Stimulated activated CD8-positive, alpha-beta memory T cell treated with anti-CD3 and anti-CD28 coated beads, Interleukin-7, amount 100 ng/mL, for 48 hours (primary cell): ENCODE data around the gene KCNB1.

Experiments used
- DNase-seq, 2 donors: peaks; one replicate each; pipeline ENCODE4 v3.0.0-alpha.2; 2020; ENCODE audit warnings: low read depth in 1 of 2; ENCODE audit errors: extremely low read depth in 1 of 2

KCNB1 gene

GRCh38 chr20:49444553-49444990 lies 37.9 kb downstream of the KCNB1 start:
- no peak for DNase-seq

DNA sequence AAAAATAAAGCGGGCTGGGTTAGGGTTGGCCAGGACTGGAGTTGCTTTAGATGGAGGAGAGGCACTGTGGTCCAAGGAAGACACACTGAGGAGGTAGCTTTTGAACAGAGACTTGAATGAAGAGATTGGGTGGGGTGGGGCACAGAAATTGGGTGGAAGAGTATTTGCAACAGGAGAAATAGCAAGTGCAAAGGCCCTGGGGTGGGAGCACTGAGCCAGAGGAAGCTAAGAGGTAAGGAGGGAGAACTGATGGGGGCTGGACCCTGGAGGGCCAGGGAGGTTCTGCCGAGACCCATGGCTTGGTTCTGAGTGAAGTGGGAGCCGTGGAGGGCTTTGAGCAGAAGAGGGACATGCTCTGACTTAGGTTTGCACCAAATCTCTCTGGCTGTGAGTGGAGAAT lies 45.4 kb downstream of the KCNB1 start:
- no peak for DNase-seq

GRCh38 chr20:49435639-49436038 lies 46.8 kb downstream of the KCNB1 start:
- DNase-seq: no peak

GRCh38 chr20:49433333-49433732 lies 49.1 kb downstream of the KCNB1 start:
- no peak for DNase-seq

GRCh38 chr20:49432550-49432949 lies 49.9 kb downstream of the KCNB1 start:
- DNase-seq: no peak

GRCh38 chr20:49431329-49431728 lies 51.1 kb downstream of the KCNB1 start:
- DNase-seq: no peak

GRCh38 chr20:49430320-49430719 lies 52.1 kb downstream of the KCNB1 start:
- no peak for DNase-seq

DNA sequence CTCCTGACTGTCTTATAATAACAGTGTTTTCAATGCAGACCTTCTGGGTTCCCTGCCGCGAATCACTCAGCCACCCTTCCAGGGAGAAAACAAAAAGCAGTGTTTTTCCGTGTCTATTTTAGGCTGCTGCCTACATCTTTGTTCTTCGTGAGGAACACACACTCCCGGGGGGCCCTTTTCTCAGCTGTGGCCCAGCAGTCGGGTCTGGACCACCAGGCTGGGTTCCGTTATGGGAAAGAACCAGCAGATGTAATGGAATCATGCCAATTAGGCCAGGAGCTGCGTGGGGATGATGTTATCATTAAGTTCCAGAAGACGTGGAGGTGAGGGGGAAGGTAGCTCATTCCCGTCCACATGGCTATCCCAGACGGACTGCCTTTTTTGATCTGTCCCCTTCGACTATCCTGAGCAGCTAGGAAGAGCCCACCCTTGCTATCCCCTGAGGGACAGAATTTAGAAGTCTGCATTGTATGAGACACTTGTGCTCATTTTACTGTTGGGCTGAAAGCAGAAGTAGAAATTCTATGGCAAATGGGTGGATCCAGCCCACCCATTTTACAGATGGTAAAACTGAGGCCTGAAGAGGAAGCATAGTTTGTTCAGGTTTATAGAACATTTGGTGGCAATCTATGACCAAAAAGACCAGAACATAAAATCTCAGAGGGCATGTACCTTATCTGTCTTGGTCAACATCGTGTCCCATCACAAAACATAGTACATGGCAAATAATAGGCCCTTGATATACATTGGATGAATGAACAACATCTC lies 54.5 kb downstream of the KCNB1 start:
- DNase-seq: no peak

DNA sequence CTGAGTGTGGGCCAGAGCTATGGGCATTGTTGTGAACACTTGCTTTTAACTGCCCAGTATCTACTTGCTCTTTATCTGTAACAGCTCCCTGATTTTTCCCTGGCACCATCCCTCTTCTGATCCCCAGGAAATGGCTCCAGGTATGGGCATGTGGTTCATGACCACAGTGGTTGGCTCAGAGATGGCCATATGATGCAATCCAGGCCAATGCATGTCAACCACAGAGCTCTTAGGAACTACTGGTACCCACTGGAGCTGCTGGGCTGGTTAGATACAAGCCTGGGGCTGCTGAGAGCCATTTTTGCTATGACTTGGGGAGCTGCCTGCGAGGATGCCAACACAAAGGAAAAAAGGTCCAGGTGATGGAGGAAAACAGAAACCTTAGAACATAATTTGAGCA lies 55.6 kb downstream of the KCNB1 start:
- no peak for DNase-seq

DNA sequence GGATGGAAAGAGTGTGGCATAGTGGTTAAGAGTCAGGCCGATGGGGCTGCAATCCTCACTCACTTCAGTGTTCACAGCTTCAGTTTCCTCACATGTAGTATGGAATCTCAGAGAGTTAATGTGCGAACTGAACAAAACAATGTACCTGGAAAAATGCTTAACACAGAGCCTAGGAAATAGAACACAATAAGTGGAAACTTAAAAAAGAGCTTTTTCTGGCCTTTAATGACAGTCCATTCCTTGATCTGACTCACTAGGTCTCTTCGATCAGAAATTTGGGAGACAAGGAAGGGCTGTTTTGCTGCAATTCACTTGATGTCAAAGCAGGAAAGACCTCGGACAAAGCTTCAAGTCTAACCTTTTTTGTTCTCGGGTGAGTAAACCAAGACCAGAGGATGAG lies 56.1 kb downstream of the KCNB1 start:
- no peak for DNase-seq

GRCh38 chr20:49424536-49424935 lies 57.9 kb downstream of the KCNB1 start:
- no peak for DNase-seq

DNA sequence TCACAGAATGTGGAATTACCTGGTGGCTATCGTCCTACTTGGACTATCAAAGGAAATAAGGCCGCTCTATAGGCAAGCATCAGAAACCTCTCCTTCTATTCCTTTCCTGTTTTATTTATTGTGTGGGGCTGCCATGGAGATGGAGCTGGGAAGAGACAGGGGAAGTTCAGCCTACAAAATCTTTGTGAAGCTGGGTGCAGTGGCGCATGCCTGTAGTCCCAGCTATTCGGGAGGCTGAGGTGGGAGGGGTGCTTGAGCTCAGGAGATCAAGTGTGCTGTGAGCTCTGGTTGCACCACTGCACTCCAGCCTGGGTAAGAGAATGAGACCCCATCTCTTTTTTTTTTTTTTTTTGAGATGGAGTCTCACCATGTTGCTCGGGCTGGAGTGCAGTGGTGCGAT lies 60.3 kb downstream of the KCNB1 start:
- no peak for DNase-seq

- no peak for DNase-seq
Measured at GRCh38 chr20:49420811-49421295, 61.6 kb downstream of the KCNB1 start.

DNA sequence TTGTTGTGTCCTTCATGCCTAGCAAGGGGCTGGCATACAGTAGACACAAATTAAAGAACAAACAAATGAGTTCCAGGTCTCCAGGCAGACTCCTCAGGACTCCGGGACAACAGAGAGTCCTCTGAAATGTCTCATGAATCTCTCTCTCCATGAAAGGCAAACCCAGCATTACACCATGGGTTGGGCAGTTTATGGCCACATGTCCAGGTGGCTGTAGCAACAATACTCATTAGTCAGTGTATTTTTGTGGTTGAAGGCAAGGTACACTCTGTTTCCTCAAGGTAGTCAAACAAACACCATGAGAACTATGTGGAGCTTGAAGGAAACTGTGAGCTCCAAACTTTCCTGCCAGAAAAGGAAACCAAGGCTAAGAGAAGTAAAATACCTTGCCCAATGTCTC lies 62.2 kb downstream of the KCNB1 start:
- DNase-seq: no peak

- no peak for DNase-seq
Measured at GRCh38 chr20:49419785-49420184, 62.7 kb downstream of the KCNB1 start.

- DNase-seq: no peak
Measured at GRCh38 chr20:49418809-49419208, 63.7 kb downstream of the KCNB1 start.

DNA sequence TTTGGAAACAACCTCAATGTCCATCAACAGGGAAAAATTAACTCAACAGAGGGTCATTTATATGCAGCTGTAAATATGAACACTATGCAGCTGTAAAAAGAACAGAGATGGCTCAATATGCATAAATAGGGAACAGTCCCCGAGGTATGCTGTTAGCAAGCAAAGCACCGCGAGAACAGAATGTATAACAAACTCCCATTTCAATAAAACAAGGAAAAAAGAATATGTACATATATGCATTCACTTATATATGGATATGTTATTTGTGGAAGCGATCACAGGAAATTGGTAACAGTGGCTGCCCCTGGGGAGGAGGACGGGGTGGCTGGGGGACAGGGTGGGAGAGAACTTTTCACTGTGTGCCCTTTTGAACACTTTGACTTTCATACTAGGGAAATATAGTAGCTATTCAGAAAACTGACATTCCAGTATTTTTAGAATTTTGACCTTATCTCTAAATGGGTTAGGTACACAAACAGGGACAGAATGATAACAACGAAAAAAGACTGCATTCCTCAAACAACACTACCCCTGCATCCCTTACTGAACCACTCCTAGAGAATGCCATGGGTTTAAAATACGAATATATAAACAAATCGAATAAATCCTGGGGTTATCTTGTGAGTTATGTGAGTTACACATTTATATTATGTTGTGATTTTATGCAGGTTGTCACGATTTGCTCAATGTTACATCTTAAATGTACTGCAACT lies 64.5 kb downstream of the KCNB1 start:
- no peak for DNase-seq

DNA sequence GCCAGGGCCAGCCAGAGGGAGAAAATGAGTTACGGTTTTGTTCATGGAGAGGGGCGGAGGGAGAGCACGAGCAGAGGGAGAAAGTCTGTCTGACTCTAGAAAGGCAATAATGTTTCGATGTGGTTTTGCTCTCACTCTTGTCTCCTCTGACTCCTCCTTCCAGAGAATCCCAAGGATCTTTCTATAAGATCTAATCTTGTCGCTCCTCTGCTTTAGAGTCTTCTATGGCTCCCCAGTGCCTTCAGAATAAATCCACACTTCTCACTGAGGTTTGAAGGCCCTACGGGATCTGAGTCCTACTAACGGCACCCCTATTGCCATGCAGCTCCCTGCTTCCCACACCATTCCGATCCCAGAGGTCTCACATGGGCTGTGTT lies 66.8 kb downstream of the KCNB1 start:
- DNase-seq: no peak

- DNase-seq: no peak
Measured at GRCh38 chr20:49415005-49415667, 67.3 kb downstream of the KCNB1 start.

DNA sequence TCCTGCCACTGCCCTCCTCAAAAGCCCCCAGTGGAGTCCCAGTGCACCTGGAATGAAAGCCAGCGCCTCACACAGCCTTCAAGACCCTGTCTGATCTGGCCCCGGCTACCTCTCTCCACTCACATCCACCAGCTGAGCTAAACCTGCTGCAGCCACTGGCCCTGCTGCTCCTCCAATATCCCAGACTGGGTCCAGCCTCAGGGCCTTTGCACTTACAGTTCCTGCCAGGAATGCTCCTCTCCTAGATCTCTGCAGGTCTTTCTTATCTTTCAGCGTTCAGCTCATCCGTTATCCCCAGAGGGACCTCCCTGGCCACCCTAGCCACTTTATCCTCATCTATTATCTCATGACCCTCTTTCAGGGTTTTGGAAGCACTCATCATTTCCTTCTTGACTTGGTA lies 68.8 kb downstream of the KCNB1 start:
- no peak for DNase-seq

DNA sequence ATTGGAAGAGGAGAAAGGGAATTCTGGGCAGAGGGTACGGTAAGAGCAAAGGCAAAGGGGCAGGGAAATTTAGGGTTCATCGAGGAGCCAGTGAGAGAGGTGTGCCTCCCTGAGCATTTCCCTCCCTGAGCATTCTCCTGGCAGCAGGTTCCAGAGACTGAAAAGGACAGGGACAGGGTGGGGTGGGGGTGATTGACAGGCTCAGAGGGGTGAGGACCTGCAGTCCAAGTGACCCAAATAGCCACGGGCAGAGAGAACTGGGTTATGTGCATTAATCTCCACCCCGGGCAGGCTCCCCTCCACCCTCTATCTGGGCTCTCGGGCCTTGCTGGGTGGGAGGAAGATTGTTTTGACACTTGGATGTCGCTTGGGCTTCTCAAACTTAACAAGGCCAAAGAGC lies 69.5 kb downstream of the KCNB1 start:
- no peak for DNase-seq

DNA sequence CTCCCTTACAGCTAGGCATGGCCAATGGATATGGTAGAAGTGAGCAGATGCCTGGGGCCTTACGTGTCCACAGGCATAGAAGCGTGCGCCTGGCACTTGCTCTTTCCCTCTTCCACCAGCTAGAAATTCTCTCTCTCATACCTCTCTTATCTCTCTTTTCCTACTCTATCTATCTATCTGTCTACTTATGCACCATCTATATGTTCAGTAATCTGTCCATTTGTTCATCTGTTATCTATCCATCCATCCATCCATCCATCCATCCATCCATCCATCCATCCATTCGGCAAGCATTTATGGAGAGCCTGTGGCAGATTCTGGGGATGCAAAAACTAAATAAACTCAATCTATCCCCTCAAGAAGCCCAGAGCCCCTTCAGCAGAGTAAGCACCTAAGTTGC lies 70.2 kb downstream of the KCNB1 start:
- no peak for DNase-seq
